Adipose tissue (tissue), 3 donors: Measurements from ENCODE around the gene VWA3B. TPM values are rescaled to one million over a fixed set of nuclear protein-coding genes. Genes with fewer than 3 reads are reported as not detected.
"Not testable (repeated sequence)": the region's sequence is repeated elsewhere in the genome, so short reads cannot be mapped to it uniquely, and the experiment has no call there.

Experiments
- H3K27ac ChIP-seq: one replicate; pipeline ENCODE4 v1.5.1; 2013; ENCODE audit warnings: low read depth, low read length
- WGBS, 3 donors: extraction: QIAGEN DNeasy Blood & Tissue Kit; methylation state at CpG; one replicate each; pipeline ENCODE4 v1.1.7; 2013; 5-methylcytosine and 5-hydroxymethylcytosine counted together
- polyA plus RNA-seq, 3 donors: library from polyadenylated mRNA; stranded (reverse); fragments of 200-250 nt; gene quantifications; one replicate each; pipeline ENCODE4 v1.2.3, GENCODE V29; 2013
- donor health status: healthy with polysubstance abuse.
- donor health status: Bipolar disorder and iron deficiency.
- donor health status: healthy.

VWA3B gene, protein sequence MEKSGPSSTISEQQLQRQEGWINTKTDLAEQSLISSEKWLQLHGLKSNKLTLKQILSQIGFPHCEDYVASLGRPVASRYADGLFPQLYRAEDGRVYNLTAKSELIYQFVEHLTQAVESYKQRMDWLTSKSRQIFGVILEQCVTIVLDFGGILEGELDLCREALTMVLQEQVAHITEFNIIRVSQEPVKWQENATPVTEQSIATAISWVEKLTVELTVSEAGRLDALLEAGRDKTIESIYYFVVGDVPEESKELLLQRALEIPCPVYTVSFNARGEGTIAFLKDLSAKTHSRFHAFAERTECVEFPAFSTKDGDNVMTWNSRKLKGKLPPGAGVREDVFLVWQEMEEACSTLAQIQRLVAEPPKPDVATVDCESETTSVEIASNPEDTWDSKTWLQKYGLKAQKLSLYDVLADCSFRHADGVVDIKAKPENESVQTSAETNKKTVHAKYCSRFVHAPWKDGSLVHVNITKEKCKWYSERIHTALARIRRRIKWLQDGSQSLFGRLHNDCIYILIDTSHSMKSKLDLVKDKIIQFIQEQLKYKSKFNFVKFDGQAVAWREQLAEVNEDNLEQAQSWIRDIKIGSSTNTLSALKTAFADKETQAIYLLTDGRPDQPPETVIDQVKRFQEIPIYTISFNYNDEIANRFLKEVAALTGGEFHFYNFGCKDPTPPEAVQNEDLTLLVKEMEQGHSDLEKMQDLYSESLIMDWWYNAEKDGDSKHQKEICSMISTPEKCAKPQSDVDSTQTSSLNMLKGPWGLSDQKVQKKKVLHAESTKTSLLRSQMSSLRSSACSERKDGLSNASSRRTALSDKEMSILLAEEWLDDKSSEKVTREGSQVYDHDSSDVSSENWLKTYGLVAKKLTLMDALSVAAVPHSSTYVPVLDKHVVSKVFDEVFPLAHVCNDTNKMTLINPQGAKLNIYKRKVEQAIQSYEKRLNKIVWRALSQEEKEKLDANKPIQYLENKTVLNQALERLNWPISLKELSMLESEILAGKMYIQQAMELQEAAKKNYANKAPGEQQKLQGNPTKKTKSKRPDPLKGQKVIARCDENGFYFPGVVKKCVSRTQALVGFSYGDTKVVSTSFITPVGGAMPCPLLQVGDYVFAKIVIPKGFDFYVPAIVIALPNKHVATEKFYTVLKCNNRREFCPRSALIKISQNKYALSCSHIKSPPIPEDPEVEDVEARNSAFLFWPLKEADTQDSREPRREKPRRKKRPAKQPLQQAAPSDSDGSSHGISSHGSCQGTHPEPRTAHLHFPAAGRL (N-terminal part only)
- polyA plus RNA-seq = under 1 TPM in 1 of 3 donors, not detected in 2; 0.29 TPM

DNA sequence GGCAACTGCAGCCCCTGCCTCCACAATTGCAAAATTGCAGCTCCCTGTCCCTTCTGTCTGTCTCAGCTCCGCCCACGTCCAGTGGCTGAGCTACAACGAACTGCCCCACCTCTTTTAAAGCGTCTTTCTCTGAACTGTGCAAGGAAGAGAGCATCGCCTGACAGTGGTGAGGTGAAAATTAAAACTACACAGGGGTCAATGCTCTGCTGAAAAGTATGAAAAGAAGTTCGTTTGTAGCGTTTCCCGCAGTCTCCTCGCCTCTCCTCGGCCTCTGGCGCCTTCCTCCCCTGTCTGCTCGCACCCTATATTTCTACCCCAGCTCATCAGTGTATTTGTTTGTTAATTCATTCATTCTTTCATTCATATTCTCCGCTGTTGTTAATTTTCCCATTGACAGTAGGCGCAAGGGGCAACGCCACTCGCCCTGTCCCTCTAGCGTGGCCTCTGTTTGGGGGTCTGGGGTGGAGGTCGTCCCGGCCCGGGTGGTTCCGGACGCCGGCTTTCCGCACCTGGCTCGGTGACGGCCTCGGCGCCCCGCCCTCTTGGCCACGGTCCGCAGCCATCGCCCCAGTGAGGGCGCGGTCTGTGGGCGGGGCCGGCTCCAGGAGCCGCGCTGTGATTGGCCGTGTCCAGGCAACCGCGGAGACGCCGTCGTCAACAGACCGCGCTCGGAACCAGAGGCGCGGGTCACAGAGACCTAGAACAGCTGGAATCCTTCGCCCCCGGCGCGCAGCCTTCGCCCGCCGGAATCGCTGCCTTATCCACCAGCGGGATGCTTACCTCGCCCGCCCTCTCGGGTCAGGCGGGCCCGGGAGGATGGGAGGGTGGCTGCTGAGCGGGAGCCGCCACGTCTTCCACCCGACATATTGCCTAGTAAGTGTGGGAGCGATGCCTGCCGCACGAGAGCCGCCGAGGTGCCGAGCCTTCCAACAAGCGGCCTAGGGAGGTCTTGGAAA lies at the start of gene VWA3B:
VWA3B (plus strand) TSS at position 677 of the 956 bp plus-strand sequence. CDS start 5,926 bp downstream, outside the sequence.
- 1 to 3% (median 2%) methylated on average over 73 to 74 of the region's 74 CpGs for WGBS, 3 donors
- H3K27ac ChIP-seq = no peak within 1 kb of the TSS

- no peak overlapping the region for H3K27ac ChIP-seq
- WGBS, 3 donors = 52 to 69% (median 60%) methylated on average over 2 of the region's 2 CpGs
These were observed 49.8 kb upstream of the VWA3B start for GRCh38 chr2:98037206-98037605.

DNA sequence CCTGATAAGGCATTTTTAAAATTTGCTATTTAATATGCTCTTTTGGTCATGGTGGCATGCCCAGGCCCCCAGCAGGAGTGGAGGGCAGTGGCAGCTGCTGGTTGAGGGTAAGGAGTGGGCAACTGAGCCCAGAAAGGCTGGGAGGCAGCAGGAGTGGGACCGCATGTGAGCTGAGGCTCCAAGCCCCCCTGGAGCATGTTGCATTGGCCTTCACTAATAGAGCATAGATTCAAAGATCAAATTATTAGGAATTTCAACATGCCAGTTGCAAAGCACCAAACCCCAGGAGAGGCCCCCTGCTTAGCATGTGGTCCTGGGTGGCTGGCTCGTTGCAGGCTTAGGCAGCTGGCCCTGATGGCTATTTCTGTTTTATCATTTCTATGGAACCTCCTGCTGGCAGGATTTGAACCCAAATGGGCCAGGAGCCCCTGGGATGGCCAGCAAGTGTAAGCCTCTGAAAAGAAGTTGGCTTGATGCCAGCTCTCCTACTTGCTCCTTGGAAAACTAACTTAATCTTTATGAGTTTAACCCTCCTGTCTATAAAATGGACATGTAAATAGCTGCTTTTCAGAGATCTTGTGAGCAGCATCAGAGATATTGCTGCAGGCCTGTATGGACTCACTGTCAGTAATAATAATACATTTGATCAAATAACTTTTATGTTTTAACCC lies 49.2 kb upstream of the VWA3B start:
- 68 to 96% (median 69%) methylated on average over 2 of the region's 2 CpGs for WGBS, 3 donors
- H3K27ac ChIP-seq = no peak overlapping the region

DNA sequence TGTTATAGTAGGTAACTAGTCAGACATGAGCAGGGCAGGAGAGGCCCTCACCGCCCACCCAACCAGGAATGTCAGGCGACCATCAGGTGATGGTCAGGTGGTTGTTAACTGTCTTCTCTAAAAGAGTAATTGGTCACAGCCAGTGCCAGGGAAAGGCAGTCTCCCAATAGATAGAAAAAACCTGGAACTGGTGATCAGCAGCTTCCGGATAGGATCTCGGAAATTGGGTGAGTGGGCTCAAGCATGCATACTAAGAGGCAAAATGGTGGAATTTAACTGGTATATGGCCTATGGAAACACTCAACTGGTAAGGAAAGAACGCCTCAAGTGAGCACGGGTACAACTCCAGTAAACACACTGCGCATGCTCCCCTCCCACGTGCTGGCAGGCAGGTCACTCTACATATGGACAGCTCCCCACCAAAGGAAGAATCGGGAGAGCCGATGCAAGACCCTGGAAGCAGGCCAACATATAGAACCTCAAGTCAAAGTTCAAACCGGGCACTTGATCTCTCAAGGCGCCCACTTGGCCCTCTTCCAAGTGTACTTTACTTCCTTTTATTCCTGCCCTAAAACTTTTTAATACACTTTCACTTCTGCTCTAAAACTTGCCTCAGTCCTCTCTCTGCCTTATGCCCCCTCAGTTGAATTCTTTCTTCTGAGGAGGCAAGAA lies 47.7 kb upstream of the VWA3B start:
- H3K27ac ChIP-seq = no peak overlapping the region
- 70 to 74% (median 72%) methylated on average over 12 of the region's 12 CpGs for WGBS, 3 donors

DNA sequence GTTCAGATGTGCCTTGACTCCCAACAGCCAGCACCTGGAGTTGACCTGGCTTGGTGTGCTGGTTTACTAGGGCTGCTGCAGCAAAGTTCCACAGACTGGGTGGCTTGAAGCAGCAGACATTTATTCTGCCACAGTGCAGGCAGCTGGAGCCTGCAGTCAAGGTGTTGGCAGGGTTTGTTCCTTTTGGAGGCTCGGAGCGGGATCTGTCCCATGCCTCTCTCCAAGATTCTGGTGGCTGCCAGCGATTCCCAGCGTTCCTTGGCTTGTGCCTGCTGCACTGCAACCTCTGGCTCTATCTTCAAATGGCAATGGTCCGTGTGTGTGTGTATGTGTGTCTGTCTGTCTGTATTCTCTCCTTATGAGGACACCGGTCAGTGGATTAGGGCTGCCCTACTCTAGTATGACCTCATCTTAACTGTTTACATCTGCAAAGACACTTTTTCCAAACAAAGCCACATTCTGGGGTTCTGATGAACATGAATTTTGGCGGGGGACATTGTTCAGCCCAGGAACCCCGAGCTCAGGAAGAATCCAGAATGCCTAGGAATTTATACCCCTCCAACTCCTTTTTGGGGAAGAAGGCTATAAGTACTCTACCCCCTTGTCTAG lies 46.5 kb upstream of the VWA3B start:
- H3K27ac ChIP-seq = no peak overlapping the region
- WGBS, 3 donors = 88 to 89% (median 88%) methylated on average over 8 of the region's 8 CpGs

- WGBS, 3 donors = 81 to 92% (median 90%) methylated on average over 1 of the region's 1 CpG
- no peak overlapping the region for H3K27ac ChIP-seq
These were observed 43.9 kb upstream of the VWA3B start for GRCh38 chr2:98043101-98043500.

GRCh38 chr2:98044730-98045129 lies 42.2 kb upstream of the VWA3B start:
- not testable (repeated sequence) for H3K27ac ChIP-seq
- WGBS, 3 donors = 86 to 94% (median 87%) methylated on average over 2 of the region's 2 CpGs

GRCh38 chr2:98050070-98050469 lies 36.9 kb upstream of the VWA3B start:
- H3K27ac ChIP-seq = no peak overlapping the region
- WGBS, 3 donors = 85 to 95% (median 90%) methylated on average over 2 of the region's 2 CpGs

DNA sequence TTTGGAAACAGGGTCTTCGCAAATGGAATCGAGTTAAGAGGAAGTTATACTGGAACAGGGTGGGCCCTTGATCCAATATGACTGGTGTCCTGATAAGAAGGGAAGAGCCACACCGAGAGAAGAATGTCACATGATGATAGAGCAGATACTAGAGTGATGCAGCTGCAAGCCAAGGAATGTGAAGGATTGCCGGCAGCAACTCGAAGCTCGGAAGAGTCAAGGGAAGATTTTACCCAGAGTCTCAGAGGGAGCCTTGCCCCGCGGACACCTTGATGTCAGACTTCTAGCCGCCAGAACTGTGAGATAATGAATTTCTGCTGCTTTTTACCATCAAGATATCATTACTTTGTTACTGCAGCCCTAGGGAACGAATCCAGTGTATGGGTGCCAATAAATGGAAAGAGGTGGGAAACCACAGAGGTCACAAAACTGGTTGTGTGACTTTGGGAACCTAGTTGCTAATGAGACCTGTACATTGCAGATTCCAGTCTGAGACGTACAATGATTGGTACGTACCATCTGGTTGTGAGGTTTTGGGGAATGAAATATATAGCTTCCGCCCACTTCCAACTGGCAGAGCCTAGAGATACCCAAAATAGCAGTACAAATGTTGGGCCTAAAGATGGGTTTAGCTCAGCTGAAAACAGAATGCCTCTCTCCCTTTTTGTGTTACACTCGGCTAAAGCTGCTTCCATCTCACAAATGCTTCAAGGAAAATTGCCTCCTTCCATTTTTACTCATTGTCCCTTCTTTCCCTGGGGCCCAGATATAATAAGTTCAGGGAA lies 28.6 kb upstream of the VWA3B start:
- no peak overlapping the region for H3K27ac ChIP-seq

GRCh38 chr2:98060277-98060676 lies 26.7 kb upstream of the VWA3B start:
- 85 to 92% (median 90%) methylated on average over 6 of the region's 6 CpGs for WGBS, 3 donors
- H3K27ac ChIP-seq = no peak overlapping the region

More for the DNA sequence above, 28.6 kb upstream of the VWA3B start:
- WGBS, 3 donors = 91 to 93% (median 91%) methylated on average over 14 of the region's 14 CpGs

DNA sequence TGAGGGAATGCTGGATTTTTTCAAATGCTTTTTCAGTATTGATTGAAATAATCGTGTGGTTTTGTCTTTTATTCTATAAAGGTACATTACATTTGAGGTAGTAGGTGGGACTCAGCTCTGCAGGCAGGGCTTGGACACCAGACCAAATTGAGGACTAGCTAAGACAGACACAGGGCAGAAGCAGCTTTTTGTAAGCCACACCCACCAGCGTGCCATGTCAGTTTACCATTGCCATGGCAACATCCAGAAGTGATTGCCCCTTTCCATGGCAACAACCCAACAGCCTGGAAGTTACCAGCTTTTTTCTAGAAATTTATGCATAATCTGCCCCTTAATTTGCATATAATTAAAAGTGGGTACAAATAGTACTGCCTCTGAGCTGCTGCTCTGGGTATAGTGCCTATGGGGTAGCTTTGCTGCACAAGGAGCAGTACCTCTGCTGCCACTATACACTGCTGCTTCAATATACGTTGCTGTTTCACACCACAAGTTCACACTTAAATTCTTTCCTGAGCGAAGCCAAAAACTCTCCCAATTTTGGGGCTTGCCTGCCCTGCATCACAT lies 23.6 kb upstream of the VWA3B start:
- 70 to 74% (median 74%) methylated on average over 4 of the region's 4 CpGs for WGBS, 3 donors
- H3K27ac ChIP-seq = no peak overlapping the region

DNA sequence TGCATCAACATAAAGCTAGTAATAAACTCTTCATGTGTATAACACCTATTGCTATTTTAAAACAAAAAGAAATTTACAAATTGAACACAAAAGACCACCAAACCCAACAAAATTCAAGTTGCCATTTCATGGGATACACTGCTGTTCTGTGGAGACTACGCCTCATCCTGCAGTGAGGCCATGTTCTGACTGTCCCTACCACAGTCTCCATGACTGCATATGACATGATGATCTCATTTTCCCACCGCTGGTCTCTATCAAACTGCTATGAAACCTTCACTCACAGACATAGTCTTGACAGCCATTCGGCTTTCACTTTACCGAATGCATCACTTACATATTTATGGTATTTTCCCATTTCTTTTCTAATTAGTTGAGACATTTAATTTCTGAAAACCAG lies 21.2 kb upstream of the VWA3B start:
- H3K27ac ChIP-seq = no peak overlapping the region
- 91 to 93% (median 93%) methylated on average over 4 of the region's 4 CpGs for WGBS, 3 donors

DNA sequence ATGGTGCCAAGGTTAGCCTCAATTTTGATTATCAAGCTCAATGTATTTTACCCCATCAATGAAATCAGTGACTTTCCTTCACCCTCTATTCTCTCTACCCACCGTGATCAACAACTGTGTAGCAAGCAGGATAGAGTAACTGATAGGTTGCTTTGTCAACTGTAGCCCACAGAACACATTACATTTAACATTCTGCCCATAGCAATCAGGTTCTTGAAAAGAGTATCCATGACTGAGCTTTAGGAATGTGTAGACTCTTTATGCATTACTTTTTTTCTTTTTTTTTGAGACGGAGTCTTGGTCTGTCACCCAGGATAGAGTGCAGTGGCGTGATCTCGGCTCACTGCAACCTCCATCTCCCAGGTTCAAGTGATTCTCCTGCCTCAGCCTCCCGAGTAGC lies 19.8 kb upstream of the VWA3B start:
- no peak overlapping the region for H3K27ac ChIP-seq
- 89 to 93% (median 93%) methylated on average over 5 of the region's 5 CpGs for WGBS, 3 donors

DNA sequence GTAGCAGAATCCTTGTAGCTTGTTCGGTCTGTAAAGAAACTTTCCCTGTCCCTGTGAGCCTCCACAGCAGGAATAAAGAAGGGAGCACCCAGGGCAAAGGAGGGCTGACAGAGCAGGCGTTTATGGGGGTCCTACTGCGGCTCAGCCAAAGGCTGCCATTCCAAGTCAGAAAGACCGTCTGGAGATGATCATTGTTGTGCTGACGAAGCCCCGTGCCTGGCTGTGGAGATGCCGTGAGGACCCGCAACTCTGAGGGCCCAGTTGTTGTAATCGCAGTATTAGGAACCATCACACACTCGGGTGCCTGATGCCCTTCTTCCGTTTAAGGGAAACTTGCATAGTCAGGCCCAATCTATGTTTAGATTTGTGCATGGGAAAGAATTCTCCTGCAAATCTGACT lies 16.9 kb upstream of the VWA3B start:
- no peak overlapping the region for H3K27ac ChIP-seq
- WGBS, 3 donors = 62 to 79% (median 77%) methylated on average over 11 of the region's 11 CpGs

GRCh38 chr2:98072442-98072841 lies 14.5 kb upstream of the VWA3B start:
- no peak overlapping the region for H3K27ac ChIP-seq
- 82 to 88% (median 84%) methylated on average over 7 of the region's 7 CpGs for WGBS, 3 donors
